HG03439 (cell line): ENCODE results near the gene RAP1GDS1.
"Not testable (repeated sequence)": the region's sequence is repeated elsewhere in the genome, so short reads cannot be mapped to it uniquely, and the experiment has no call there.

Experiments
- ATAC-seq: cut with Tn5 transposase; IDR thresholded peaks from one replicate; pipeline ENCODE4 v1.9.1; 2021; ENCODE audit warnings: mild to moderate bottlenecking, moderate library complexity; ENCODE audit not compliant: unreplicated experiment

Gene RAP1GDS1

GRCh38 chr4:98421111-98421510, 159.9 kb downstream of the RAP1GDS1 start:
- ATAC-seq = no peak

DNA sequence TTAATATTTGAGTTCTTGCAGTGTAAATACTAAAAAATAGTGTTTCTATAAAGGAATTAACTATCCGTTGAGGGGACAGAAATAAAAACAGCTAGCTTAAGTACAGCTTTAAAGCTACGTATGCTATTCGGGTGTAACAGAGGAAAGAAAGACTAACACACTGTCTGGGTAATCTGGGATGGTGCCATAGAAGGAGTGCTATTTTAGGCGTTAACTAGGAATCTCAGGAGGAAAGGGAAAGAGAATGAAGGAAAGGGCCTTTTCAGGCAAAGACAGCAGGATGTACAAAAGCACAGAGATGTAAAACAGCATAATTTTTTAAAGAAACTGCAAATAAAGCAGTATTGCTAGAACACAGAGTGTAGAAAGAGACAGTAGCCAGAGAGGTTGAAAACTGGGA, 161.8 kb downstream of the RAP1GDS1 start:
- ATAC-seq = no peak

DNA sequence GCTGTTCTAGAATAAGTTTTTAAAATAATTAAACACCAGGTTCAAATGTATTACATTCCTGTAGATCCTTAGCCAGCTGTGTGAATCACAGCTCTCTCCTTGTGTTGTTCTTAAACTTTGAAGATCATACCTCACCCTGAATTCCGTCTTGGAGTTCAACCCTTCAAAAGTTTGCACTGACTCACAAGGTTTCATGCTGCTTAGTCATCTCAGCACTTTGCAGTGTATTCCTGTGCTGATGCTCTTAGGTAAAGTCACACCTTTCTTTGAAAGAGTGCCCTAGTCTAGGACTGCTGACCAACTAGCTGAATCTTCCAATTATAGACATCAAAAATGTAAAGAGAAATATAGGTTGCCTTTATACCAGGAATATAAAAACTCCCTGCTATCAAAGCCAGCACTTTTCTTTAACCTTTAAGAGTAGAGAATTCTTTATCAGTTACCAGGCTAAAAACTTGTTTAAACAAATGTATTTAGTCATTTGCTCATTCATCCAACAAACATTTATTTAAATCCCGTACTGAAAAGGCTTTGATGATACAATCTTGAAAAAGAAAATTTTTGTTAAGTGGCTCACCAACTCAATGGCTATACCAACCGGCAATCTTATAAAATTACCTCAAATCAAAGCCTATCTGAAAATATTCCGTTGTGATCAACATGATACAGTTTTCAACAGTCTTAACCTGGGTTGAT, 169.7 kb downstream of the RAP1GDS1 start:
- no peak for ATAC-seq

DNA sequence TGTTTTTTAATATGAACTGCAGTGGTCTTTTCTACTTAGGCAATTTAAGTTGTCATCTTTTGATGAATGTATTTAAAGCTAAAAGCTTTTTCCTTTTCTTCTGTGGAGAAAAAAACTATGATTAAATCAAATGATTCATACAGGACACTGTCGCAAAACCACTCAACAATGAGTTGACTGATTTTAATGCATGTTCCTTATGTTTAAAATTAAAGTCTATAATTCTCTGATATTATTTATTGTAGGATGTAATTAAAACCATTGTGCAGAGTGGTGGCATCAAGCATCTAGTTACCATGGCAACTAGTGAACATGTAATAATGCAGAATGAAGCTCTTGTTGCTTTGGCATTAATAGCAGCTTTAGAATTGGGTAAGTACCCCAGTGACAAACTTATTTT, 172.5 kb downstream of the RAP1GDS1 start:
- no peak for ATAC-seq

GRCh38 chr4:98434816-98435215, 173.6 kb downstream of the RAP1GDS1 start:
- ATAC-seq = no peak

DNA sequence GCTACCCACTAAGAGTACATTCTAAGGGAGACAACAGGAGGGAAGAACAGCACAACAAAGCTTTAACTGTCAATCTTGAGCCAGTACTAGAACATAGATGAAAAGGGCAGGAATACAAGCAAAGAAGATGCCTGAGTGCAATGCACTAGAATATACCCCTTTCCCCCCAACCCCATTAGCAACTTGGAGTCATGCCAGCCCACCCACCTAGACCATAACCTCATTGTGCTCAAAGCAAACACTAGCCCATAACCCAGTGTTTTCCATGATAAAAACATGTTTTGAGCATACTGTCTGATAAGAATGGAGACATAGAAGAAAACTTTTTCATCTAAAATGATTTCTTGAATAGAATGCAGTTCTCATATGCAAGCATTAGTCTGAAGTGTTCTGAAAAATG, 183.2 kb downstream of the RAP1GDS1 start:
- no peak for ATAC-seq

DNA sequence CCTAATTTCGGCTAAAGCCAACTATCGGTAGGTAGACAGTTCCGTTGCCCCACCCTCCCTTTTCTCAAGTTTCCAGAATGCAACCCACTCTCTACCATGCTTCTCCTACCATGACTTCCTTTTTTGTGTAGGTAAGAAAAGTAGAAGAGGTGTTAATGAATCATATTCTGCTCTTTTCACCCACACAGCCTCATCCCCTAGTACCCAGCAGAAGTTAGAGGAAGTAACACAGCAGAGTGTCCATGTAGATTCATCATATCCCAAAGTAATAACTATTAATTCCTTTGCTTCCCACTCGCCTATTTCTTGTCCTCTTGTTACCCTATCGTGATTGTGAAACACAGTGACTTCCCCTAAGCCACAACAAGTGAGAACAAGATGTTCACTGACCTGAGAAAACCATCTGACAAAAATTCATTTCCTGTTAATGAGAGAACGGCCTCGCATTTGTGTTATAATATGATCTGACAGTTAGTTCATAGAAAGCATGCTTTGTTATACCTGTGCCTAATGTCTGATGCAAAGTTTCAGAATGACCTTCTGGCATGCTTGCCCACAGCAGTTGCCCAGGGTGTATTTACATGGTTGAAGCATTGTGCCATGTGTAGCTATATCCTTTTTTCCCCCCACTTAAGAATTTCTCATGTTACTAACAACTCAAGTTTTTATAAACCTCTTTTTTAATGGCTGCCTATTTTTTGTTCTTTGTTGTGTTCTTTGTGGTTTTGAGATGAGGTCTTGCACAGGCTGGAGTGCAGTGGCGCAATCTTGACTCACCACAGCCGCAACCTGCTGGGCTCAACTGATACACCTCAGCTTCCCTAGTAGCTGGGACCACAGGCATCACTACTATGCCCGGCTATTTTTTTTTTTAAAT, 185.6 kb downstream of the RAP1GDS1 start:
- ATAC-seq = peak; percentile 79

DNA sequence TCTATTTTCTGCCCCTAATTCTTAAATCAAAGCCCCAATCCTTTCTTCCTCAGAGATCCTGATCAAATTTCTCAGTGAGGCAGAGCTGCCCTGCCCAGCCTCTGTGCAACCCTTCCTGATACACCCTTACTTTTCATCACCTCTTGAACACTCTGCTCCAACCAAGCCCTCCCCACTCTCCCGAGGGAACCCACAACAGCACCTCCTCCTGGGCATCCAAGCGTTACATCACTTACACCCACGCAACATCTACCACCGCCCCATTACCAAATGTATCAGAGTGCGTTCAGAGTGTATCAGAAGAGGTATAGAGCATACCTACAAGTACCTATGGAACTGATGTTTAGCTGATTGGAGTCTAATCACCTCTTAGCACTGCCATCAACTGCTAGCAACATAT, 186.5 kb downstream of the RAP1GDS1 start:
- no peak for ATAC-seq

DNA sequence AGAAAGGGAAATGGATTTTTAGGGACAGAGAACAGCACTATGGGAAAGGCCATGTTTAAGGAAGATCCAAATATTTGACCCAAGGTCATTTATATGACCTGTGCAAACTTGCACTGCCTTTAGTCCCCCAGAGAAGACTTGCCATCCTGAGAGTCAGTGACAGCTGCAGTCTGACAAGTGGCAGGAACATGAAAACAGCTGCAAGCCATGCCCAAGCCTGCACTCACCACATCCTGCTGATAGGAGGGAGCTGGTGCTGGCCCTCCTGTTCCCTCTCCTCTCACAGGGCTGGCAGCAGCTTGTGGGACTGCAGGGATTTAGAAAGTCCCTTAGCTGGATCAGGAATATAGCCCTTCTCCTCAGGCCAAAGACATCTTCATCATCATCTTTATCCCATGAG, 187.7 kb downstream of the RAP1GDS1 start:
- ATAC-seq = no peak

GRCh38 chr4:98452091-98452490, 190.9 kb downstream of the RAP1GDS1 start:
- ATAC-seq = no peak

DNA sequence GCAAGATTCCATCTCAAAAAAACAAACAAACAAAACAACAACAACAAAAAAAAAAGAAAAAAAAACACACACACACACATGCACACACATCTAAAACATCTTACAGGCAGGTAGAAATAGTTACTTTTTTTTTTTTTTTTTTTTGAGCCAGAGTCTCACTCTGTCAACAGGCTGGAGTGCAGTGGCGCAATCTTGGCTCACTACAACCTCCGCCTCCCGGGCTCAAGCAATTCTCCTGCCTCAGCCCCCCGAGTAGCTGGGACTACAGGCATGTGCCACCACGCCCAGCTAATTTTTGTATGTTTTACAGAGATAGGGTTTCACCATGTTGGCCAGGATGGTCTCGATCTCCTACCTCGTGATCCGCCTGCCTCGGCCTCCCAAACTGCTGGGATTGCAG, 196.2 kb downstream of the RAP1GDS1 start:
- not testable (repeated sequence) for ATAC-seq

- not testable (repeated sequence) for ATAC-seq
Measured at GRCh38 chr4:98461121-98461865, 200.1 kb downstream of the RAP1GDS1 start.

DNA sequence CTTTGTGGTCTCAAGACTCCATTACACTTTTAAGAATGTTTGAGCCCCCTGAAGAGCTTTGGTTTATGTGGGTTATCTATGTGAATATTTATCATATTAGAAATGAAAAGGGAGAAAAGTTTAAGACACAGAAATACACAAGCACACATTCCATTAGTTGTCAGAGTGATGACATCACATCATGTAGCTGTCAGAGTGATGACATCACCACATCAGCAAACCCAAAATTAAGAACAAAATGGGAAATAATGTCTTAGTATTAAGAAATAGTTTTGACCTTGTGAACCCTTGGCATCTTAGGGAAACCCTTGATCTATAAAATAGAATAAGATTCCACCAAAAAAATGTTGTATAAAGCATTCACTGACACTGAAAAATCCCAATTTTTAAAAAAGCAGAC, 201.3 kb downstream of the RAP1GDS1 start:
- ATAC-seq = no peak

DNA sequence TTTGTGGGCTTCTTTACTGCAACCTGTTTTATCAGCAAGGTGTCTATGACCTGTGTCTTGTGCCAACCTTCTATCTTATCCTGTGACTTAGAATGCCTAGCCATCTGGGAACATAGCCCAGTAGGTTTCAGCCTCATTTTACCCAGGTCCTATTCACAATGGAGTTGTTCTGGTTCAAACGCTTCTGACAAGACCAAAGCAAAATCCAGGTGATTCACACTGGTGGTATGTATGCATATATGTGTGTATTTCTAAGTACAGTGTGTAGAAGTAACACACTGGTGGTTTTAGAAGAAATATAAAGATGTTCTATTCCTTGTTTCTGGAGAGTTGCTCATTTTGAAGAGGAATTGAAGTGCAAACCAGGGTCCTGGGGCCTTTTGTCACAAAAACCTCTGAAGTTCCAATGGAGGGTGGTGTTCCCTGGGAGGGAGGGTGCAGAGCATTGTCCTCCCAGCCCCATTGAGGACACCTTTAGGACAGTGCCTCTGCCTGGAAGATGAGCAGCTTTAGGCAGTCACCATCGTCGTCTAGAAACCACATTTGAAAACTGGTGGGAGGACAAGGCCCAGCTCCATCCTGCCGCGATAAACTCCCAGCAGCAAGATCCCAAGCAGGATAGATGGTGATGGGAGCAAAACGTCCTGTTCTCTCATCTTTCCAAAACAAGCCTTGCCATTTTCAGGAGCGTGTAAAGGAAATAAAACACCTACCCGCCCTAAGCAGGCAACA, 205.8 kb downstream of the RAP1GDS1 start:
- ATAC-seq = no peak

- ATAC-seq = peak; percentile 89
Measured at GRCh38 chr4:98467627-98468072, 206.5 kb downstream of the RAP1GDS1 start.

- no peak for ATAC-seq
Measured at GRCh38 chr4:98468709-98469108, 207.5 kb downstream of the RAP1GDS1 start.

DNA sequence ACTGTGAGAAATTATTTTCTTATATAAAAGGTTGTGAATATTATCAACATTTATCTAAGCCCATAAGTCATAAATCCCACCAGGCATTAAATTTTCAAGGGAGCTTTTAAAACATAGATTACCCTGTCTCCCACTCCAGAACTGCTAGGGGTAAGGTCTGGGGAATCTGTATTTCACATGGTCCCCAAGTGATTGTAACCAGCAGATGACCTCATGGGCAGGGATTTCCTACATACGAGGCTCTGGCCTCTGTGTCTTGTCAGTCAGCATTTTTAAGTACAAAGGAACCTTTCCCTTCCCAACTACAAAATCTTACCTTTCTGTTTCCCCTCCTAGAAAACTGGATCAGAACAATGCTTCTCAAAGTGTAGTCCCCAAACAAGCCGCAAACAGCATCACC, 208.6 kb downstream of the RAP1GDS1 start:
- ATAC-seq = no peak

GRCh38 chr4:98470366-98470765, 209.2 kb downstream of the RAP1GDS1 start:
- no peak for ATAC-seq

DNA sequence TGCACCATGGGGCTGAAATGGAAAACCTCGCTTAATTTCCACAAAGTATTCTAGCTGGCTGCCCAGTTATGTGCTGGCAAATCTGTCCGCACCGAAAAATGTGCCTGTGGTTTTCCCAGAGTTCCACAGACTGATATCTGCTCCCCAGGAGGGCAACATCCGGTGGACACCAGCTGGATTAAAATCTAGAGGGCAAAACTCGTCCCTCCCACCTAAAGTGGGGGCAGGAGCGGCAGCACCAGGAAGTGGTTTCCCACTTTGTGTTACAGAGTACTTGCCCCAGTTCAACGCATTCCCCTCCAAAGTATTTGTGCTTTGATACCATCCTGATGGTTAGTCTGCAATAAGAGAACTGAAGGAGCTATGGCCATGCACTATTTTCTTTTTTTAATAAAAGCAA, 209.6 kb downstream of the RAP1GDS1 start:
- ATAC-seq = no peak

GRCh38 chr4:98473046-98473445, 211.9 kb downstream of the RAP1GDS1 start:
- no peak for ATAC-seq

- ATAC-seq = no peak
Measured at GRCh38 chr4:98474408-98474844, 213.2 kb downstream of the RAP1GDS1 start.
